HG03103 (cell line): ENCODE results near the gene GFRA1.
"Not testable (repeated sequence)": the region's sequence is repeated elsewhere in the genome, so short reads cannot be mapped to it uniquely, and the experiment has no call there.

ENCODE experiments used
- ATAC-seq: cut with Tn5 transposase; IDR thresholded peaks from one replicate; pipeline ENCODE4 v1.9.1; 2021; ENCODE audit warnings: low read depth; ENCODE audit not compliant: unreplicated experiment

GFRA1 gene

GRCh38 chr10:116165941-116166340, 107.1 kb downstream of the GFRA1 start:
- ATAC-seq: not testable (repeated sequence)

DNA sequence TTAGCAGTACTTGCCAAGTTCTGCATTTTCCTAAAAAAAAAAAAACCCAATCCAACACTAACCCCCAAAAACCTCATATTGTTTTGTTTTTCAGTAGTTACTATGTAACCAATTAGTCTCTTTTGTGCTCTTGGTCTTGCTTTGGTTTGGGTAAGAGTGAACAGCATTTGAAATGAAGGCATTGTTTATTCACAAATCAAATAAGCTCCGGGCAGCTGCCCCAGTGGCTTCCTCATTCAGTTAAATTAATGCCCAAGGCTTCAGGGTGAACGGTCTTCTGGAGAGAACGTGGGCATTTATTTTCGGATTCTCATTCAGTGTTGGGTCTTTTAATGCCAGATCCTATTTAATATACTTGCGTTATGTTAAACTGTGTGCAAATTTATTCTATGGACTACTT, 108.7 kb downstream of the GFRA1 start:
- ATAC-seq: no peak

DNA sequence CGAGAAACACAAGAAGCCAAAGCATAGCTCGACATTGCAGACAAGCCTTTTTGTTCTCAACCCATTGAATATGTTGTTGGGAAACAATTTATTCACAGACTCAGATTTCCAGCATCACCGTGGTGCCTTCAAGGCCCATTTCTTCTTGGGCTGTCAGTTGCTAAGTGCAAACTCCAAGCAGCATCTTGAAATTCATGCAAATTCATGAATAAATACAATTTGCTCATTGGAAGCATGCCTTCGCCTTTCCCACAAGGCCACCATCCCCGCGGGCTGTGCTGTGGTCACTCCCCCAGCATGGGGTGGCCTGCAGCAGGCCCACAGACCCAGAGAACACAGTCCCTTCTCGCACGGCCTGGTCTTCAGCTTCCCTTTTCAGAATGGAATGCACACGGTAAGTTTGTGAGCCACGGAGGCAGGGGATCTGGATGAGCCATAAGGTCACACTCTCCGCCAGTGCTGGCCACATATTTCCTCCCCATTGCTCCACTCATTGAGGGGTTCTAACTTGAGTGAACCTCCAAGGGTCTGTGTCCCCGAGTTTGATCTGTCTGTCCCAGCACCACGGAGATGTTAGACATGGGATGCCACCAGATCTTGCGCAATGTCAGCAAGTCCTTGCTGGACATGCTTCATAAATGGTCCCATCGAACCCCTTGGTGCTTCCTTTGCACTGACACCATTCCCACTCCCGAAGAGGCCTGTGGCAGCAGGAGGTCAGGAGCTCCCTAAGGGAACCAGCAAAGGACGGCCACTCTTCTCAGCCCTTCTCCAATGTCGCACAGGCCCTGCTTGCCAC, 109.5 kb downstream of the GFRA1 start:
- ATAC-seq: no peak

DNA sequence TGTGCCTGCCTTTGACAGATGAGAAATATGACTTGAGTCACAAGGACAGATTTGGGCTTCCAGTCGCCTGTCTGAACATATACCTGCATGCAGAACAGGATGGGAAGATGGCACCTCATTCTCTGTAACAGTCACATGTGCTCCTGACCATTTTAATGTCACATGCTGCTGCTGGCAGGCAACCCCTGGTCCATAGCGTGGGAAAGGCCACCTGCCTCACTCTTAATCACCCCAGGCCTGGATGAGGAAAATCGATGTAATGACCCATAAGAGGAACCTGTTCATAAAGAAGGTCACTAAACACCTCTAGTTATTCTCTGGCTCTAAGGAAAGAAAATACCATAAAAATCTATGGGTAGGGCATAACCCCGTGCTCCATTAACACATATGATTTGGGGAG, 110.2 kb downstream of the GFRA1 start:
- no peak for ATAC-seq

DNA sequence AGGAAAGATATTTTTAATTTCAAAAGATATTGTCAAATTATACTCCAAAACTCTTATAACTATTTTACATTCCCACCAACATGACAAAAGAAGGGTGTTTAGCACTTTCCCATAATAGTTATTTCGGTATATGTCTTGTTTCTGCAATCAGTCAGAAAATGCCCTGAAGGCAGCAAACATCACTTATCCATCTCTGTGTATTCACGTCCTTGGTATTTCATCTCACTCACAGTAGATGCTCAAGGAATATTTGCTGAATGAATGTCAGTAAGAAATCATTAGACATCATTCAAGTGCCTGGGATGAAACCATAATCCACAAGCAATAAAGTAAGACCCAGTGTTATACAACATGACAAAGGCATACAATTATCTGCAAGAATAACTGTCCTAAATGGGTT, 112.7 kb downstream of the GFRA1 start:
- no peak for ATAC-seq

GRCh38 chr10:116159197-116159596, 113.8 kb downstream of the GFRA1 start:
- ATAC-seq: no peak

DNA sequence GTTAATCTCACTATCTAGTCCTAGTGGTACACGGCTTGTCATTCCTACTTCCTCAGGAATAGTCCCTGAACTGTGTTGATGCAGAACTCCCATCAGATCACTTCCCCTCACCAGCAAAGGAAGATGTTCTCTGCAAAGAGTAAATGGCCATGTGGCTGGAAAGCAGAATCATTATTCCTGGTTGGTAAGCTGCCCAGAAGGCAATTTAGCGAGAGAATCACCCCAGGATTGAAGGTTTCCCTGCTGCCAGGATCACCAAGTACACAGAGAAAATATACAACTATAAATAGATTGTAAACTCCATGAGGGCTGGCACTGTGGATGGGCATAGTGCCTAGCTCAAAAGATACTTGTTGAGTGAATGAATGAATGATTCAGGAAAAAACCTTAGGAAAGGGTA, 115.0 kb downstream of the GFRA1 start:
- ATAC-seq: no peak

DNA sequence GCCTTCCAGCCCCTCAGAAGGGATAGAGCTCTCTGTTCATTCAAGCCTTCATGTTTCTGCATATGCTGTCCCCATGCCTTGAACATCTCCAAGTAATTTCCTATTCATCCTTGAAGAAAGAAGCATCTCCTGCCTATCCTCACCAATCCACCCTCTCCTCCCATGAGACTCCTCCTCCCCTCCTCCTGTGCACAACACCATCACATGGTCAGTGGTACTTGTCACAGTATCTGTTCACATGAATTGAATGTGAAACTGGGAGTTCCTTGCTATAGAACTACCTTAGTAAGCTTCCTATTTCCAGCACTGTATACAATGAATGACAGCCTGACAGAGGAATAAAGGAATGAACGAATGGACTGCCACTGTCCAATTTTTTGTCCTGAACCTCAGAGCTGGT, 115.5 kb downstream of the GFRA1 start:
- ATAC-seq: no peak

DNA sequence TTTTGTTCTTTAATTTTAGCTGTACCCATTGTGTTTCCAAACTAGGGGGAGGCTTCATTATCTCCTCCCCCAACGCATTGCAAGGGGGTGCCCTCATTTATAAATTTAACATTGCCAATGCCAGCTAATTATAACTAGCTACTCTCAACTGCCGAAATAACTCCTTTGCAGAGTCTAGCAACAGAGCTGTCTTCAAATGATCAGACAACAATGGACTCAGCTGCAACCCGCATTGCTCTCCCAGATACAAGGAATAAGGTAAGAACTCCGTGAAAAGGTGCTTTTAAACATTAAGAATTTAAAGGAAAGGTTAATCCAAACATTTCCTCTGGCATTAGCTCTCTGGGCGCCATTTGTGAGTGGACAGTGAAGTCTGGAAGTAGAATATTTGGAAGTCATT, 116.2 kb downstream of the GFRA1 start:
- no peak for ATAC-seq

- ATAC-seq: no peak
Measured at GRCh38 chr10:116155191-116155590, 117.8 kb downstream of the GFRA1 start.

GRCh38 chr10:116154651-116155050, 118.4 kb downstream of the GFRA1 start:
- no peak for ATAC-seq

GRCh38 chr10:116151076-116151475, 121.9 kb downstream of the GFRA1 start:
- ATAC-seq: no peak

- no peak for ATAC-seq
Measured at GRCh38 chr10:116150606-116151005, 122.4 kb downstream of the GFRA1 start.

GRCh38 chr10:116147147-116147905, 125.7 kb downstream of the GFRA1 start:
- no peak for ATAC-seq

GRCh38 chr10:116146372-116147140, 126.5 kb downstream of the GFRA1 start:
- no peak for ATAC-seq

GRCh38 chr10:116143673-116144222, 129.3 kb downstream of the GFRA1 start:
- no peak for ATAC-seq

- ATAC-seq: no peak
Measured at GRCh38 chr10:116141855-116142254, 131.2 kb downstream of the GFRA1 start.

DNA sequence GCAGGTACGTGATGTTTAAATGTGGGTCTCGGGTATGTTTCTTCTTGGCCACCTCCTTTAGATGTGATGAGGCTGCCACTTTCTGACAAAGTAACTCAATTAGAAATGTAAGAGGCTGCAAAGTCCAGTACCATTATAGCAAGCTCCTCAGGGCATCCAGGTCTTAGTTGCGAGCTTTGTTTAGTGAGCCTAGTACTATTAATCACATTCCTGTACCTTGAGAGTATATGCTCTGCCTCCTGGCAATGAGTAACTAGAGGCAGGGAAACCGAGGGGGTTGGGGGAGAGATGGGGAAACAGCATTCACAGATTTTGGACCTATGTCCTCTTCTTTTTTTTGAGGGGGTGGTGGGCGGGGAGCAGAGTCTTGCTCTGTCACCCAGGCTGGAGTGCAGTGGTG, 131.8 kb downstream of the GFRA1 start:
- no peak for ATAC-seq

DNA sequence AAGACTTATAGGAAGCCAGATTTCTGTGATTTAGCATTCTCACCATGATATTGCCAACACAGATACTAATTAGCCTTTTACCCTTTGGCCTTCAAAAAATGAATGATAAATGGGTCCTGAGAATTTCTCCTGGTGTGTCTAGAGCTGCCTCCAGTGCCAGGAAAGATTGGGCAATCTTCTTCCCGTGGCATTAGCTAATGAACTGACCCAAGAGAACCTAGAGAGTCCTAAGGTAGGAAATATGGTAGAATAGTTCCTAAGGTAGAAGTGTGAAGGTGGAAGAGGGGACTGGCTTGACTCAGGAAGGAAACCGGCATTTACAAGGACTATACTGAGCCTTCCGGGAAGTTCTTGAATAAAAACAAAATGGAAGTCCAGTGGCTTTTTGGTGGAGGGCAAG, 133.1 kb downstream of the GFRA1 start:
- ATAC-seq: no peak

DNA sequence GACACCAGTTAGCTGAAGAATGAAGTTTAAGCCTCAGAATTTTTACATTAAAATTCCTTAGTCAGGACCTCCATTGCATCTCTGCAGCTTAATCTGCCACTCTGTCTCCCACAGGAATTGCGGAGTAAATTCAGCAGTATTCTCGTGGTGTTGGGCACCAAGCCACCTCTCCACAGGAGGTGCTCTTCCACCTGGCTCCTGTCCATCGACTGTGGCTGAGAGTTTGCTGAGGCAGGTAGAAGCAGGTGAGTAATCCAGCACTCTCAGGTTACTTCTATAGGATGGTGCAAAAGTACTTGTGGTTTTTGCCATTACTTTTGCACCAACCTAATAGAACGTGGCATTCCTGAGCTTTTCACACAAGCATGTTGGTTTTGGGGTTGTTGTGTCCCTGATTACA, 134.1 kb downstream of the GFRA1 start:
- ATAC-seq: no peak

DNA sequence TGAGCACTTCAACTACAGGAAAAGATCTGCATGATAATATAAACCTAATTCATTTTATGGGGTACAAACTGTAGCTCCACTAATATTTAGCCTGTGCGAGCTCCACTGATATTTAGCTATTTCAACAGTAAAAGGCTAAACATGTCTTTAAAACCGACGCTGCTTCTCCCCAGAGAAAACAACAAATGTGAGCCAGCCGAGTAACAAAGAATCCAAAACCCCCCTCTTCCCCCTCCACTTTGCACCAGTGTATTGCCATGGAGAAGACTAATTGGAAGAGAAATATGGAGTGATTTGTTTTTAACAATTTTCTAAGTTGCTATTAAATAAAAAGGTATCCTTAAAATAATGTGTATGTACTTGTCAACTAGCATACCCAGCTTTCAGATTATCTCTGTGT, 136.7 kb downstream of the GFRA1 start:
- ATAC-seq: no peak
